HG02973 (cell line): ENCODE data around the gene ANKLE2.
"Not testable (repeated sequence)": the region's sequence is repeated elsewhere in the genome, so short reads cannot be mapped to it uniquely, and the experiment has no call there.

ENCODE experiments used
- ATAC-seq: cut with Tn5 transposase; IDR thresholded peaks from one replicate; pipeline ENCODE4 v1.9.1; 2021; ENCODE audit warnings: moderate library complexity; ENCODE audit not compliant: unreplicated experiment

The ANKLE2 gene

GRCh38 chr12:132777614-132778013 lies 16.0 kb upstream of the ANKLE2 start:
- ATAC-seq, result no peak

GRCh38 chr12:132776816-132777568 lies 15.4 kb upstream of the ANKLE2 start:
- no peak for ATAC-seq

- not testable (repeated sequence) for ATAC-seq
These were observed 14.6 kb upstream of the ANKLE2 start for GRCh38 chr12:132776230-132776625.

GRCh38 chr12:132775502-132776229 lies 14.0 kb upstream of the ANKLE2 start:
- ATAC-seq, result no peak

- no peak for ATAC-seq
These were observed 13.1 kb upstream of the ANKLE2 start for GRCh38 chr12:132774646-132775275.

GRCh38 chr12:132774159-132774558 lies 12.5 kb upstream of the ANKLE2 start:
- no peak for ATAC-seq

GRCh38 chr12:132773077-132773955 lies 11.7 kb upstream of the ANKLE2 start:
- no peak for ATAC-seq

- ATAC-seq, result peak; percentile 43
These were observed 11.0 kb upstream of the ANKLE2 start for GRCh38 chr12:132772606-132773005.

- no peak for ATAC-seq
These were observed 9.7 kb upstream of the ANKLE2 start for GRCh38 chr12:132771126-132771838.

- no peak for ATAC-seq
These were observed 4.9 kb upstream of the ANKLE2 start for GRCh38 chr12:132766380-132767085.

GRCh38 chr12:132765361-132765760 lies 3.7 kb upstream of the ANKLE2 start:
- no peak for ATAC-seq

GRCh38 chr12:132764231-132764630 lies 2.6 kb upstream of the ANKLE2 start:
- no peak for ATAC-seq

GRCh38 chr12:132761921-132762583 lies 420 bp upstream of the ANKLE2 start:
- ATAC-seq, result peak; percentile 73

- no peak for ATAC-seq
These were observed 2.3 kb downstream of the ANKLE2 start for GRCh38 chr12:132759359-132759758.

GRCh38 chr12:132758825-132759224 lies 2.8 kb downstream of the ANKLE2 start:
- not testable (repeated sequence) for ATAC-seq

- ATAC-seq, result no peak
These were observed 7.3 kb downstream of the ANKLE2 start for GRCh38 chr12:132754160-132754932.

GRCh38 chr12:132753670-132754069 lies 8.0 kb downstream of the ANKLE2 start:
- not testable (repeated sequence) for ATAC-seq

- no peak for ATAC-seq
These were observed 13.3 kb downstream of the ANKLE2 start for GRCh38 chr12:132748319-132748718.
